Measurements from ENCODE around the gene MRTO4. TPM values are rescaled to one million over a fixed set of nuclear protein-coding genes. Genes with fewer than 3 reads are reported as not detected.

The MRTO4 gene
- total RNA-seq = 19.7 and 20.8 TPM in 2 replicates
- 24.9 and 28.7 TPM in 2 replicates for polyA plus RNA-seq

GRCh38 chr1:19251305-19252196 is at the start of gene MRTO4, which contains the start of gene EMC1:
TSS of gene MRTO4 (plus strand) at chr1:19251805. CDS start at chr1:19251836, 31 bp downstream.
TSS of gene EMC1 (minus strand) at chr1:19251524. CDS start at chr1:19251509, 15 bp downstream.
- H3K79me2 ChIP-seq = peaks cover 80% of the 10 kb centered on the region
- H3K9me3 ChIP-seq (ENCODE audit: low read depth) = no peaks in the 10 kb centered on the region
- WGBS (ENCODE audit: low lambda C conversion rate, missing lambda C conversion rate) = 1% methylated on average over 72 of the region's 81 CpGs
- no peaks in the 10 kb centered on the region for H3K36me3 ChIP-seq (replicated peaks; ENCODE audit: insufficient read depth, low read depth)
- peak within 1 kb of the TSS; percentile 83 for H3K4me3 ChIP-seq
- no peaks in the 10 kb centered on the region for H3K27me3 ChIP-seq
- TF ChIP-seq EZH2phosphoT487 (IDR thresholded peaks at IDR 0.05; ENCODE audit: low read depth, severe bottlenecking, unreplicated experiment) = no peak
- TF ChIP-seq EZH2 (IDR thresholded peaks at IDR 0.05; ENCODE audit: borderline replicate concordance) = no peak
- no peak for TF ChIP-seq CTCF (IDR thresholded peaks at IDR 0.05; ENCODE audit: poor library complexity)
- peak within 1 kb of the TSS; percentile 93 for H2AFZ ChIP-seq
- peak within 1 kb of the TSS; percentile 93 for H3K4me2 ChIP-seq
- no peaks in the 10 kb centered on the region for H4K20me1 ChIP-seq (ENCODE audit: insufficient read depth, poor library complexity, severe bottlenecking)
- H3K27ac ChIP-seq = peak within 1 kb of the TSS; percentile 98
- peaks cover 19% of the 10 kb centered on the region for H3K4me1 ChIP-seq (ENCODE audit: insufficient read depth)
- peak; percentile 91 for DNase-seq (ENCODE audit: low spot score)
- H3K9me2 ChIP-seq (replicated peaks; ENCODE audit: insufficient read depth) = no peaks in the 10 kb centered on the region

GRCh38 chr1:19202396-19202795 is 49.2 kb upstream of the MRTO4 start:
- Histone ChIP-seq H3K4me1 (ENCODE audit: insufficient read depth) (peaks cover 58% of the 10 kb centered on the region), H3K4me2 (peak overlapping the region; percentile 63), H3K9me2 (replicated peaks; ENCODE audit: insufficient read depth) (no peaks in the 10 kb centered on the region), H3K9me3 (ENCODE audit: low read depth) (no peaks in the 10 kb centered on the region), H3K4me3 (no peak overlapping the region), H3K36me3 (replicated peaks; ENCODE audit: insufficient read depth, low read depth) (no peaks in the 10 kb centered on the region), H3K27me3 (no peaks in the 10 kb centered on the region), H2AFZ (no peak overlapping the region), H3K79me2 (peaks cover 97% of the 10 kb centered on the region), H3K27ac (peak overlapping the region; percentile 79), H4K20me1 (ENCODE audit: insufficient read depth, poor library complexity, severe bottlenecking) (peaks cover 49% of the 10 kb centered on the region)
- 50% methylated on average over 3 of the region's 3 CpGs for WGBS (ENCODE audit: low lambda C conversion rate, missing lambda C conversion rate)
- TF ChIP-seq EZH2phosphoT487 (IDR thresholded peaks at IDR 0.05; ENCODE audit: low read depth, severe bottlenecking, unreplicated experiment) (no peak), EZH2 (IDR thresholded peaks at IDR 0.05; ENCODE audit: borderline replicate concordance) (no peak), CTCF (IDR thresholded peaks at IDR 0.05; ENCODE audit: poor library complexity) (no peak)
- DNase-seq (ENCODE audit: low spot score) = peak; percentile 54

GRCh38 chr1:19203440-19203839 is 48.2 kb upstream of the MRTO4 start:
- Histone ChIP-seq H3K27ac (peak overlapping the region; percentile 79), H3K4me3 (no peak overlapping the region), H3K9me3 (ENCODE audit: low read depth) (no peaks in the 10 kb centered on the region), H3K4me1 (ENCODE audit: insufficient read depth) (peaks cover 56% of the 10 kb centered on the region), H3K4me2 (peak overlapping the region; percentile 63), H3K9me2 (replicated peaks; ENCODE audit: insufficient read depth) (no peaks in the 10 kb centered on the region), H3K36me3 (replicated peaks; ENCODE audit: insufficient read depth, low read depth) (no peaks in the 10 kb centered on the region), H3K79me2 (peaks cover 99% of the 10 kb centered on the region), H4K20me1 (ENCODE audit: insufficient read depth, poor library complexity, severe bottlenecking) (peaks cover 59% of the 10 kb centered on the region), H2AFZ (no peak overlapping the region), H3K27me3 (no peaks in the 10 kb centered on the region)
- no peak for TF ChIP-seq EZH2 (IDR thresholded peaks at IDR 0.05; ENCODE audit: borderline replicate concordance)
- no peak for TF ChIP-seq CTCF (IDR thresholded peaks at IDR 0.05; ENCODE audit: poor library complexity)
- no peak for TF ChIP-seq EZH2phosphoT487 (IDR thresholded peaks at IDR 0.05; ENCODE audit: low read depth, severe bottlenecking, unreplicated experiment)
- DNase-seq (ENCODE audit: low spot score) = no peak
- 98% methylated on average over 2 of the region's 2 CpGs for WGBS (ENCODE audit: low lambda C conversion rate, missing lambda C conversion rate)
